LNCAP (cell line): ENCODE measurements around the gene JMJD7.

Experiments used
- CTCF ChIP-seq: fragments of 450-650 bp; IDR thresholded peaks from 2 replicates; pipeline ENCODE4 v1.5.1; 2017; ENCODE audit warnings: mild to moderate bottlenecking

JMJD7 gene

GRCh38 chr15:41879321-41879845 is 51.5 kb downstream of the JMJD7 start:
- no peak for TF ChIP-seq CTCF

GRCh38 chr15:41880156-41880877 is 52.4 kb downstream of the JMJD7 start:
- TF ChIP-seq CTCF, result no peak

- no peak for TF ChIP-seq CTCF
Observed at GRCh38 chr15:41881086-41881485, 53.2 kb downstream of the JMJD7 start.

- TF ChIP-seq CTCF, result no peak
Observed at GRCh38 chr15:41881550-41881919, 53.6 kb downstream of the JMJD7 start.

- TF ChIP-seq CTCF, result no peak
Observed at GRCh38 chr15:41881920-41882688, 54.2 kb downstream of the JMJD7 start.

- no peak for TF ChIP-seq CTCF
Observed at GRCh38 chr15:41882689-41883483, 55.0 kb downstream of the JMJD7 start.

GRCh38 chr15:41883484-41883825 is 55.6 kb downstream of the JMJD7 start:
- no peak for TF ChIP-seq CTCF
